ENCODE measurements around the gene APEX1.

DNA sequence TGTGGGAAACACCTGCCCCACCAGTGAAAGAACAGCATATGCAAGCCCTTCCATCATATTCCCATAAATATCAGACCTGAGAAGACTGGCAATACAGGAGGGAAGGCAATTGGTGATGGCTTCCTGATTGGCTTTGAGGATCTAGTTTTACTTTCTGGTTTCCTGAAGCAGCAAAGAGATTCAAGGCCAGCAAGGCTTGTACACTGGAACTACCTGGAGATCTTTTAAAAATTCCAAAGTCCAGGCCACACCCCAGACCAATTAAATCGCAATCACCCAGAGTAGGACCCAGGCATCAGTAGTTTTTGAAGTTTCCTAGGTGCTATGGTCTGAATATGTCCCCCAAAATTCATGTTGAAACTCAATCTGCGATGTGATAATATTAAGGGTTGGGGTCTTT is 38.8 kb upstream of the APEX1 start:
- TF ChIP-seq EZH2 (IDR thresholded peaks at IDR 0.05; ENCODE audit: borderline replicate concordance, low read depth, low read length, severe bottlenecking) (no peak), CTCF (IDR thresholded peaks at IDR 0.05; ENCODE audit: borderline replicate concordance, extremely low read depth, low read length, poor library complexity, severe bottlenecking) (no peak)
